HCT116 (cell line): Measurements from ENCODE around the gene PRR5L. TPM values are rescaled to one million over a fixed set of nuclear protein-coding genes. Genes with fewer than 3 reads are reported as not detected.

Experiments
- ATAC-seq: fragments of 200-7000 bp; cut with Tn5 transposase; 2 replicates; pipeline ENCODE4 v1.9.1; 2020; ENCODE audit warnings: mild to moderate bottlenecking, moderate library complexity
- BruUV-seq: library from RNA; stranded (reverse); fragments of 400-500 nt; replicated peaks from 2 replicates; lab custom pipeline; 2021; lab: Mats Ljungman, UMichigan
- CTCF ChIA-PET: fragments of 300-600 bp; sonication (Branson Sonifier 250); formaldehyde crosslinking; loops from one replicate; lab custom pipeline; 2021; ENCODE audit warnings: antibody characterized with exemption; lab: Charles Lee
- POLR2A ChIA-PET: fragments of 300-600, 350-600 bp; sonication (Branson Sonifier 250); formaldehyde crosslinking; loops from one replicate; lab custom pipeline; 2021; ENCODE audit warnings: antibody characterized with exemption; lab: Charles Lee
- RAD21 ChIA-PET, 2 experiments: fragments of 300-600 bp; sonication (Branson Sonifier 250); formaldehyde crosslinking; loops; one replicate each; lab custom pipeline; 2023; ENCODE audit warnings: low total read pairs in 2 of 2; ENCODE audit not compliant: uncharacterized antibody in 2 of 2, unreplicated experiment in 2 of 2, low non-redundant PET in 1 of 2; lab: Charles Lee
- DNase-seq: peaks from one replicate; pipeline ENCODE4 v3.0.0-alpha.2; 2010; ENCODE audit warnings: low read depth, low spot score
- H2AFZ ChIP-seq: fragments of 200-600 bp; shearing (Covaris generic), sonication (generic); 2 replicates; pipeline ENCODE4 v1.6.1; 2017; ENCODE audit warnings: low read depth, mixed run types, mixed read lengths, antibody characterized with exemption, low read length; ENCODE audit not compliant: poor library complexity, severe bottlenecking
- H3K27ac ChIP-seq: 2 replicates; pipeline ENCODE4 v1.5.1; 2012; ENCODE audit warnings: low read depth, low read length
- H3K27me3 ChIP-seq: fragments of 200-600 bp; sonication (generic); 2 replicates; pipeline ENCODE4 v1.6.1; 2016; ENCODE audit warnings: mixed run types, low read length, mixed read lengths; ENCODE audit not compliant: insufficient read depth
- H3K36me3 ChIP-seq, 2 experiments: fragments of 200-500 bp in 1 of 2; fragments of 200-600 bp in 1 of 2; sonication (Bioruptor generic) in 1 of 2; sonication (generic) in 1 of 2; 2 replicates each; pipeline versions ENCODE4 v1.5.1 to v1.6.1; 2014 to 2016; ENCODE audit warnings: low read length in 2 of 2, inconsistent platforms in 1 of 2, mixed read lengths in 1 of 2, mixed run types in 1 of 2; ENCODE audit not compliant: insufficient read depth in 2 of 2, control insufficient read depth in 1 of 2
- H3K4me1 ChIP-seq, 2 experiments: fragments of 200-600 bp in 1 of 2; sonication (generic) in 1 of 2; 2 replicates each; pipeline versions ENCODE4 v1.5.1 to v1.6.1; 2012 to 2017; ENCODE audit warnings: low read length in 2 of 2, inconsistent platforms in 1 of 2, mild to moderate bottlenecking in 1 of 2, mixed read lengths in 1 of 2, mixed run types in 1 of 2, moderate library complexity in 1 of 2; ENCODE audit not compliant: insufficient read depth in 2 of 2, control insufficient read depth in 1 of 2
- H3K4me2 ChIP-seq: fragments of 200-600 bp; sonication (generic); 2 replicates; pipeline ENCODE4 v1.6.1; 2017; ENCODE audit warnings: mixed run types, low read length, mixed read lengths
- H3K4me3 ChIP-seq, 2 experiments: fragments of 200-600 bp in 1 of 2; sonication (generic) in 1 of 2; replicated peaks in 1 of 2; 2 replicates each; pipeline ENCODE4 v1.5.1; 2011 to 2016; ENCODE audit warnings: low read length in 2 of 2, control low read depth in 1 of 2, low read depth in 1 of 2, mild to moderate bottlenecking in 1 of 2, mixed read lengths in 1 of 2, mixed run types in 1 of 2
- H3K79me2 ChIP-seq: fragments of 200-600 bp; sonication (generic); 2 replicates; pipeline ENCODE4 v1.6.1; 2017; ENCODE audit warnings: mild to moderate bottlenecking, mixed run types, low read length, moderate library complexity, mixed read lengths; ENCODE audit not compliant: insufficient read depth
- H3K9ac ChIP-seq: fragments of 200-600 bp; sonication (generic); 2 replicates; pipeline ENCODE4 v1.6.1; 2016; ENCODE audit warnings: low read length, mixed read lengths
- H3K9me2 ChIP-seq: fragments of 200-600 bp; sonication (generic), shearing (Covaris generic); 2 replicates; pipeline ENCODE4 v1.6.1; 2017; ENCODE audit warnings: mixed run types, mild to moderate bottlenecking, moderate library complexity; ENCODE audit not compliant: insufficient read depth
- H3K9me3 ChIP-seq, 2 experiments: fragments of 200-500 bp in 1 of 2; fragments of 200-600 bp in 1 of 2; sonication (Bioruptor generic) in 1 of 2; sonication (generic) in 1 of 2; 2 replicates each; pipeline ENCODE4 v1.6.1; 2014 to 2017; ENCODE audit warnings: low read length in 2 of 2, mixed read lengths in 2 of 2, inconsistent platforms in 1 of 2, low read depth in 1 of 2, mild to moderate bottlenecking in 1 of 2, mixed run types in 1 of 2, moderate library complexity in 1 of 2; ENCODE audit not compliant: control insufficient read depth in 1 of 2, insufficient read depth in 1 of 2
- H4K20me1 ChIP-seq: fragments of 200-600 bp; sonication (generic), shearing (Covaris generic); 2 replicates; pipeline ENCODE4 v1.6.1; 2017; ENCODE audit warnings: mixed run types, mild to moderate bottlenecking, moderate library complexity; ENCODE audit not compliant: insufficient read depth
- SIN3A ChIP-seq: IDR thresholded peaks from 2 replicates; pipeline ENCODE4 v1.6.1; 2012; ENCODE audit warnings: low read depth
- SP1 ChIP-seq: IDR thresholded peaks from 2 replicates; pipeline ENCODE4 v1.6.1; 2012; ENCODE audit warnings: low read depth
- TCF7L2 ChIP-seq: IDR thresholded peaks from 2 replicates; pipeline ENCODE4 v1.7.0; 2011; ENCODE audit warnings: borderline replicate concordance, inconsistent platforms; ENCODE audit not compliant: insufficient read depth, insufficient read length; ENCODE audit errors: extremely low read depth
- intact Hi-C: fragments of 100-400 bp; cut with micrococcal nuclease; formaldehyde crosslinking; loops from 2 replicates; pipeline ENCODE4 v1.10.0; 2022
- total RNA-seq: library from RNA; stranded (reverse); gene quantifications from one replicate; pipeline ENCODE4 v1.2.1, GENCODE V29; 2021; ENCODE audit not compliant: unreplicated experiment
- TF ChIP-seq, protein P1 (sequence below): IDR thresholded peaks from 2 replicates; pipeline ENCODE4 v1.6.1; 2012

PRR5L gene
- total RNA-seq, 1 experiment from 2014 or later, result 0.47 TPM

DNA sequence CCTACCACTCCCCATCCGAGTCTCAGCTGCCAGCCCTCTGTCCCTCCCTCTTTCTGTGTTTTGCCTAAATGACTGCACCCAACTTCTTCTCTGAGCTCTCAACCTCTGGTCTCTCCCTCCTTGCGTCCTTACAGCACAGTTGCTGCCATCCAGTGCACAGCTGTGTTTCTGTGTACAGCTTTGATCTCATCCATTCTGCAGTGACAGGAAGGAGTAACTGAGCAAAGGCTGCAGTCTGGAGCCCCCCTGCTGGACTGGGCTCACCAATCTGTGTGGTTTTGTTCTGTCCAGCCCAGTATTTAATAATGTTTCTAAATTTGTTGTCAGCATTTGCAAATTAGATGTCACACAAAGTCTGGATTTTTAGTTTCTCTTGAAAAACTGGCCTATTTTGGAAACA, 43.8 kb downstream of the PRR5L start:
- Histone ChIP-seq H3K4me1 (no peaks in the 10 kb centered on the region), H3K9ac (no peak overlapping the region), H3K36me3 (no peaks in the 10 kb centered on the region), H3K4me3 (no peak overlapping the region), H3K79me2 (no peaks in the 10 kb centered on the region), H3K4me2 (no peak overlapping the region), H3K9me3 (no peaks in the 10 kb centered on the region), H4K20me1 (no peaks in the 10 kb centered on the region), H3K27me3 (peaks cover 29% of the 10 kb centered on the region), H2AFZ (no peak overlapping the region), H3K9me2 (no peaks in the 10 kb centered on the region), H3K27ac (no peak overlapping the region)
- TF ChIP-seq SIN3A, result no peak
- no peak for ATAC-seq
- DNase-seq, result no peak
- no TSS peak for BruUV-seq
- POLR2A ChIA-PET, result interaction anchor here (0.8 kb wide), 1 partner anchor 25 kb away, joined by 3 read pairs; no protein-coding TSS in a partner anchor
- intact Hi-C loops, result no loop called here
- RAD21 ChIA-PET, result no interaction called here
- CTCF ChIA-PET, result no interaction called here

DNA sequence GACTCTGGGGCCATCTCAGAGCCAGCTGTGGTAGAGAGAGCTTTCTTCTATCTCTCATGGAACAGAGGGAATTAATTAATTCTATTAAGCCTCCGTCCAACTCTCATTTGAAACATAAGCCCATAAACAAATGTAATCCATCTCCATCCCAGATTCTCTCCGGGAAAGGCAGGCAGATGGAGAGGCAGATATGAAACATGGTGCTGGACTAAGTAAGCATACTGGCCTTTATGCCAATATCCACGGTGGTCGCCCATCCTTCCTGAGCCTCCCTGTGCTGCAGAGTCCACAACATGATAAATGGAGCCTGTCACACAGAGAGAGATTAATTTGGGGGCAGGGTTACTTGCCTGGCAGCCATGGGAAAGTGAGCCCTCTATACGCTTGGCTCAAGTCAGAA, 44.8 kb downstream of the PRR5L start:
- H3K4me1 ChIP-seq, result no peaks in the 10 kb centered on the region
- no peaks in the 10 kb centered on the region for H3K9me2 ChIP-seq
- H3K4me3 ChIP-seq, result no peak overlapping the region
- TF ChIP-seq TCF7L2 (no peak), SP1 (no peak)
- TF ChIP-seq, protein P1, sequence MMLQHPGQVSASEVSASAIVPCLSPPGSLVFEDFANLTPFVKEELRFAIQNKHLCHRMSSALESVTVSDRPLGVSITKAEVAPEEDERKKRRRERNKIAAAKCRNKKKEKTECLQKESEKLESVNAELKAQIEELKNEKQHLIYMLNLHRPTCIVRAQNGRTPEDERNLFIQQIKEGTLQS, result no peak
- TF ChIP-seq, all 23 proteins: peak for 0
- no peak for ATAC-seq
- H3K9ac ChIP-seq, result no peak overlapping the region
- RAD21 ChIA-PET, result no interaction called here
- CTCF ChIA-PET, result no interaction called here
- DNase-seq, result no peak
- no peak overlapping the region for H3K4me2 ChIP-seq
- no TSS peak for BruUV-seq
- H3K9me3 ChIP-seq, result no peaks in the 10 kb centered on the region
- POLR2A ChIA-PET, result no interaction called here
- H4K20me1 ChIP-seq, result no peaks in the 10 kb centered on the region
- no peaks in the 10 kb centered on the region for H3K79me2 ChIP-seq
- H3K27ac ChIP-seq, result no peak overlapping the region
- intact Hi-C loops, result no loop called here
- H2AFZ ChIP-seq, result no peak overlapping the region
- peaks cover 35% of the 10 kb centered on the region for H3K27me3 ChIP-seq
- H3K36me3 ChIP-seq, result no peaks in the 10 kb centered on the region
